Peyer's patch (tissue), 4 donors: ENCODE data around the gene ORMDL1.

ENCODE experiments used
- POLR2A ChIP-seq, 2 donors: fragments of 450-650 bp; IDR thresholded peaks; one replicate each; pipeline ENCODE4 v1.5.1; 2017; ENCODE audit warnings: antibody characterized with exemption in 2 of 2, mild to moderate bottlenecking in 2 of 2, moderate library complexity in 2 of 2
- TF ChIP-seq, protein P1 (sequence below), 6 experiments: fragments of 450-650 bp in 4 of 6; fragments of 200-600 bp in 2 of 6; sonication (generic) in 1 of 6; IDR thresholded peaks; one replicate each; pipeline ENCODE4 v1.5.1; 2017 to 2019; ENCODE audit warnings: antibody characterized with exemption in 6 of 6, mild to moderate bottlenecking in 3 of 6, moderate library complexity in 1 of 6

DNA sequence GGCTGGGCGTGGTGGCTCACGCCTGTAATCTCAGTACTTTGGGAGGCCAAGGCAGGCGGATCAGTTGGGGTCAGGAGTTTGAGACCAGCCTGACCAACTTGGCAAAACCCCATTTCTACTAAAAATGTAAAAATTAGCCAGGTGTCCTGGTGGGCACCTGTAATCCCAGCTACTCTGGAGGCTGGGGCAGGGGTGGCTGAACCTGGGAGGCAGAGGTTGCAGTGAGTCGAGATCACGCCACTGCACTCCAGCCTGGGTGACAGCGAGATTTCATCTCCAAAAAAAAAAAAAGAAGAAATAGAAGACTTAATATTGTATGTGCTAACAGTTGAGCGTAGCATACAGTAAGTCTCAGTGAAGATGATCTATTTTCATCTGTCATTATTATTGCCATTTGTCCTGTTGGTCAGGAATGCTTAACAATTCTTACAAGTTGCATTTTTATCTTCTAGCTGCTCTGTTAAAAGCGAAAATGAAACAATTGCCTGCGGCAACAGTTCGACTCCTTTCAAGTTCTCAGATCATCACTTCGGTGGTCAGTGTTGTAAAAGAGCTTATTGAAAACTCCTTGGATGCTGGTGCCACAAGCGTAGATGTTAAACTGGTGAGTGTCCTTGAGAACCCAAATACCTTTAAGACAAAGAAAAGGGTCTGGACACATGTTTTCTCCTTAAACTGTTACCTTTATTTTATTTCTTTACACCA, 7.4 kb upstream of the ORMDL1 start:
- TF ChIP-seq, protein P1, sequence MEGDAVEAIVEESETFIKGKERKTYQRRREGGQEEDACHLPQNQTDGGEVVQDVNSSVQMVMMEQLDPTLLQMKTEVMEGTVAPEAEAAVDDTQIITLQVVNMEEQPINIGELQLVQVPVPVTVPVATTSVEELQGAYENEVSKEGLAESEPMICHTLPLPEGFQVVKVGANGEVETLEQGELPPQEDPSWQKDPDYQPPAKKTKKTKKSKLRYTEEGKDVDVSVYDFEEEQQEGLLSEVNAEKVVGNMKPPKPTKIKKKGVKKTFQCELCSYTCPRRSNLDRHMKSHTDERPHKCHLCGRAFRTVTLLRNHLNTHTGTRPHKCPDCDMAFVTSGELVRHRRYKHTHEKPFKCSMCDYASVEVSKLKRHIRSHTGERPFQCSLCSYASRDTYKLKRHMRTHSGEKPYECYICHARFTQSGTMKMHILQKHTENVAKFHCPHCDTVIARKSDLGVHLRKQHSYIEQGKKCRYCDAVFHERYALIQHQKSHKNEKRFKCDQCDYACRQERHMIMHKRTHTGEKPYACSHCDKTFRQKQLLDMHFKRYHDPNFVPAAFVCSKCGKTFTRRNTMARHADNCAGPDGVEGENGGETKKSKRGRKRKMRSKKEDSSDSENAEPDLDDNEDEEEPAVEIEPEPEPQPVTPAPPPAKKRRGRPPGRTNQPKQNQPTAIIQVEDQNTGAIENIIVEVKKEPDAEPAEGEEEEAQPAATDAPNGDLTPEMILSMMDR (IDR thresholded peaks at IDR 0.05), result no peak
- TF ChIP-seq POLR2A (IDR thresholded peaks at IDR 0.05), result no peak
